Sciatic nerve (tissue), 1 donor: ENCODE data around the gene KATNBL1. TPM values are rescaled to one million over a fixed set of nuclear protein-coding genes. Genes with fewer than 3 reads are reported as not detected.

Experiments
- total RNA-seq: library from RNA; stranded (reverse); fragmentation: NEBNext Ultra II Directional; extraction: Animal tissue kit (Norgen Biotek cat#: 25700); gene quantifications from one replicate; pipeline ENCODE4 v1.2.1, GENCODE V29; 2021
- donor health status: DM: no; HTN: no; CAD: no.

KATNBL1 gene
- total RNA-seq, 1 donor from 2014 or later = 80.7 TPM

Other genes starting within 250 kb of the KATNBL1 start
- gene CHRM5, start 241.6 kb downstream of the KATNBL1 start, total RNA-seq = 0.18 TPM
- gene AVEN, start 170.9 kb downstream of the KATNBL1 start, total RNA-seq = 11.4 TPM
- gene EMC7, start 108.2 kb downstream of the KATNBL1 start, total RNA-seq = 62.9 TPM
- gene PGBD4, start 108.0 kb downstream of the KATNBL1 start, total RNA-seq = 1.9 TPM
- gene EMC4, start 14.9 kb upstream of the KATNBL1 start, total RNA-seq = 73.9 TPM
- 28.8 TPM for gene SLC12A6, start 127.7 kb upstream of the KATNBL1 start, total RNA-seq
- 90.2 TPM for gene NOP10, start 133.0 kb upstream of the KATNBL1 start, total RNA-seq
- not detected for gene NUTM1, start 133.2 kb upstream of the KATNBL1 start, total RNA-seq
- gene LPCAT4, start 157.1 kb upstream of the KATNBL1 start, total RNA-seq = 69.0 TPM
- gene GOLGA8A, start 227.7 kb upstream of the KATNBL1 start, total RNA-seq = 124 TPM